ENCODE measurements around the gene TXNDC16. TPM values are rescaled to one million over a fixed set of nuclear protein-coding genes. Genes with fewer than 3 reads are reported as not detected.

The TXNDC16 gene
- polyA plus RNA-seq, 3 donors, result 2.6 to 4.1 (median 3.8) TPM

- Histone ChIP-seq H3K79me2 (ENCODE audit: insufficient read depth, low read length) (no peaks in the 10 kb centered on the region), H4K20me1 (ENCODE audit: insufficient read depth, low read length) (no peaks in the 10 kb centered on the region), H3K4me2 (replicated peaks; ENCODE audit: extremely low read depth, low read length, poor library complexity, severe bottlenecking) (no peak overlapping the region), H2AFZ (ENCODE audit: insufficient read depth, low read depth, low read length, poor library complexity, severe bottlenecking) (no peak overlapping the region), H3K27ac (ENCODE audit: low read depth in 1 of 2, low read length in 2 of 2) (no peak overlapping the region), H3K27me3 (ENCODE audit: control insufficient read depth in 2 of 2, insufficient read depth in 2 of 2, low read length in 2 of 2) (no peaks in the 10 kb centered on the region), H3K4me3 (replicated peaks in 1 of 3; ENCODE audit: low read depth in 2 of 3, low read length in 3 of 3) (no peak overlapping the region), H3K9me3 (replicated peaks in 1 of 2; ENCODE audit: control insufficient read depth in 1 of 2, insufficient read depth in 1 of 2, low read length in 2 of 2) (no peaks in the 10 kb centered on the region), H3K36me3 (replicated peaks in 1 of 2; ENCODE audit: control insufficient read depth in 1 of 2, insufficient read depth in 2 of 2, low read length in 2 of 2) (no peaks in the 10 kb centered on the region), H3K4me1 (ENCODE audit: control insufficient read depth in 1 of 2, insufficient read depth in 2 of 2, low read length in 2 of 2) (no peaks in the 10 kb centered on the region), H3K9ac (ENCODE audit: insufficient read depth, low read length, poor library complexity, severe bottlenecking) (no peak overlapping the region)
- intact Hi-C loops (cut with micrococcal nuclease), result no loop called here
- Mint-ChIP-seq H3K4me3 (no peak overlapping the region), H3K36me3 (peaks cover 7 to 17% of the 10 kb centered on the region in 2 donors), H3K27ac (no peak overlapping the region), H3K27me3 (ENCODE audit: low read depth in 3 of 3) (no peaks in the 10 kb centered on the region), H3K4me1 (no peaks in the 10 kb centered on the region), H3K9me3 (no peaks in the 10 kb centered on the region)
- no peak for DNase-seq
- no CpG with 5 or more reads among the region's 4 CpGs for WGBS (ENCODE audit: insufficient coverage)
- TF ChIP-seq CTCF (IDR thresholded peaks at IDR 0.05), result no peak
Observed at GRCh38 chr14:52485350-52485960, 66.8 kb downstream of the TXNDC16 start.

- Histone ChIP-seq H3K27me3 (ENCODE audit: control insufficient read depth in 2 of 2, insufficient read depth in 2 of 2, low read length in 2 of 2) (no peaks in the 10 kb centered on the region), H3K79me2 (ENCODE audit: insufficient read depth, low read length) (no peaks in the 10 kb centered on the region), H3K4me3 (replicated peaks in 1 of 3; ENCODE audit: low read depth in 2 of 3, low read length in 3 of 3) (no peak overlapping the region), H4K20me1 (ENCODE audit: insufficient read depth, low read length) (no peaks in the 10 kb centered on the region), H3K4me1 (ENCODE audit: control insufficient read depth in 1 of 2, insufficient read depth in 2 of 2, low read length in 2 of 2) (no peaks in the 10 kb centered on the region), H3K27ac (ENCODE audit: low read depth in 1 of 2, low read length in 2 of 2) (no peak overlapping the region), H3K4me2 (replicated peaks; ENCODE audit: extremely low read depth, low read length, poor library complexity, severe bottlenecking) (no peak overlapping the region), H3K9me3 (replicated peaks in 1 of 2; ENCODE audit: control insufficient read depth in 1 of 2, insufficient read depth in 1 of 2, low read length in 2 of 2) (no peaks in the 10 kb centered on the region), H3K9ac (ENCODE audit: insufficient read depth, low read length, poor library complexity, severe bottlenecking) (no peak overlapping the region), H2AFZ (ENCODE audit: insufficient read depth, low read depth, low read length, poor library complexity, severe bottlenecking) (no peak overlapping the region), H3K36me3 (replicated peaks in 1 of 2; ENCODE audit: control insufficient read depth in 1 of 2, insufficient read depth in 2 of 2, low read length in 2 of 2) (no peaks in the 10 kb centered on the region)
- H3K4me3 Mint-ChIP-seq, result no peak overlapping the region
- peaks cover 2% of the 10 kb centered on the region for H3K4me1 Mint-ChIP-seq
- H3K27ac Mint-ChIP-seq, result no peak overlapping the region
- H3K27me3 Mint-ChIP-seq (ENCODE audit: low read depth in 3 of 3), result peaks cover 0 to 1% (median 0%) of the 10 kb centered on the region in 3 donors
- intact Hi-C loops (cut with micrococcal nuclease), result no loop called here
- no peak for DNase-seq
- no peak for TF ChIP-seq CTCF (IDR thresholded peaks at IDR 0.05)
- H3K9me3 Mint-ChIP-seq, result peaks cover 0 to 11% (median 2%) of the 10 kb centered on the region in 7 donors
- H3K36me3 Mint-ChIP-seq, result peaks cover 19 to 25% of the 10 kb centered on the region in 2 donors
Observed at GRCh38 chr14:52481864-52482263, 70.4 kb downstream of the TXNDC16 start.
